K562 (cell line): ENCODE data around the gene TBL1XR1. TPM values are rescaled to one million over a fixed set of nuclear protein-coding genes. Genes with fewer than 3 reads are reported as not detected.

Source experiments
- CEBPZ ChIP-seq: fragments of 150-350 bp; IDR thresholded peaks from 2 replicates; pipeline ENCODE4 v1.6.1; 2014; ENCODE audit warnings: low read depth, mild to moderate bottlenecking, low read length, borderline replicate concordance
- ETV6 ChIP-seq, 3 experiments: fragments of 150-350 bp in 1 of 3; sonication (generic) in 1 of 3; formaldehyde crosslinking in 1 of 3; IDR thresholded peaks; 2 replicates each; pipeline versions ENCODE4 v1.6.1 to v1.8.0; 2014 to 2022; ENCODE audit warnings: borderline replicate concordance in 2 of 3, low read depth in 2 of 3, antibody characterized with exemption in 1 of 3, low read length in 1 of 3, mild to moderate bottlenecking in 1 of 3, missing genetic modification reagents in 1 of 3
- FOXP4 ChIP-seq: sonication (generic); formaldehyde crosslinking; IDR thresholded peaks from 2 replicates; pipeline ENCODE4 v1.8.0; 2022; ENCODE audit warnings: mild to moderate bottlenecking, missing genetic modification reagents, borderline replicate concordance
- JUND ChIP-seq, 2 experiments: IDR thresholded peaks; 2 replicates in 1 of 2; 3 replicates in 1 of 2; pipeline ENCODE4 v1.6.1; 2011; ENCODE audit warnings: borderline replicate concordance in 2 of 2, low read depth in 2 of 2, low read length in 2 of 2, improper control_type of control experiment in 1 of 2, missing biosample characterization in 1 of 2, missing genetic modification characterization in 1 of 2, missing genetic modification reagents in 1 of 2
- MAX ChIP-seq: sonication (generic); formaldehyde crosslinking; IDR thresholded peaks from 2 replicates; pipeline ENCODE4 v1.9.0; 2022; ENCODE audit warnings: mild to moderate bottlenecking, missing genetic modification reagents
- MTA2 ChIP-seq: fragments of 450-650 bp; IDR thresholded peaks from 2 replicates; pipeline ENCODE4 v1.6.1; 2016; ENCODE audit warnings: low read depth
- PKNOX1 ChIP-seq: fragments of 450-650 bp; IDR thresholded peaks from 2 replicates; pipeline ENCODE4 v1.6.1; 2016
- POLR2G ChIP-seq: fragments of 200-400 bp; formaldehyde crosslinking; IDR thresholded peaks from 2 replicates; pipeline ENCODE4 v1.6.1; 2017; ENCODE audit warnings: low read depth, mild to moderate bottlenecking, antibody characterized with exemption, low read length, moderate library complexity
- RBM34 ChIP-seq: fragments of 200-400 bp; formaldehyde crosslinking; IDR thresholded peaks from 2 replicates; pipeline ENCODE4 v1.6.1; 2018; ENCODE audit warnings: low read length, borderline replicate concordance; ENCODE audit not compliant: insufficient read depth
- SMARCA4 ChIP-seq: fragments of 450-650 bp; IDR thresholded peaks from 2 replicates; pipeline ENCODE4 v1.6.1; 2016
- SOX6 ChIP-seq: fragments of 450-650 bp; IDR thresholded peaks from 2 replicates; pipeline ENCODE4 v1.6.1; 2014; ENCODE audit warnings: mild to moderate bottlenecking
- TFE3 ChIP-seq: fragments of 450-650 bp; formaldehyde crosslinking; IDR thresholded peaks from 2 replicates; pipeline ENCODE4 v1.4.0; 2020; ENCODE audit warnings: mild to moderate bottlenecking, mixed read lengths
- USF1 ChIP-seq: sonication (generic); formaldehyde crosslinking; IDR thresholded peaks from 2 replicates; pipeline ENCODE4 v1.9.0; 2022; ENCODE audit warnings: mild to moderate bottlenecking, missing genetic modification reagents
- ZBTB9 ChIP-seq: fragments of 450-650 bp; formaldehyde crosslinking; IDR thresholded peaks from 2 replicates; pipeline ENCODE4 v1.4.0; 2020; ENCODE audit warnings: mild to moderate bottlenecking, moderate library complexity
- polyA plus RNA-seq, 8 experiments: library from polyadenylated mRNA; depleted of rRNA in 4 of 8; stranded (reverse) in 5 of 8; unstranded in 3 of 8; fragments of >200 nt; fragmentation: Nextera tagmentation in 2 of 8; fragmentation: Illumina TruSeq in 1 of 8; extraction: Ambion mirVana in 2 of 8; extraction: Trizol in 1 of 8; gene quantifications; 2 replicates each; pipeline versions ENCODE4 v1.2.1 to v1.2.3, GENCODE V29; 2011 to 2014; ENCODE audit warnings: inconsistent platforms in 1 of 8, missing spikeins in 1 of 8
- total RNA-seq, 7 experiments: library from RNA; depleted of rRNA in 6 of 7; stranded (reverse); fragments of >200 nt in 6 of 7; fragmentation: Illumina TruSeq in 2 of 7; extraction: Trizol in 2 of 7; gene quantifications; 2 replicates each; pipeline versions ENCODE4 v1.2.1 to v1.2.3, GENCODE V29; 2011 to 2021; ENCODE audit warnings: low replicate concordance in 1 of 7

TBL1XR1 gene
- total and polyA plus RNA-seq, 9 of the 15 experiments (the other 6 are each of a cell fraction or from before 2014, with no cell fraction given) = 19.6 to 171 (median 83.3) TPM

- TF ChIP-seq FOXP4 (CRISPR knock-in tag) (no peak), JUND (IDR thresholded peaks at IDR 0.05; ENCODE audit: borderline replicate concordance, low read depth, low read length) (no peak; the same call in 1 of the 2 replicates), JUND (tag; IDR thresholded peaks at IDR 0.05; ENCODE audit: borderline replicate concordance, low read depth, low read length) (no peak), PKNOX1 (no peak), ZBTB9 (no peak), ETV6 (IDR thresholded peaks at IDR 0.05; ENCODE audit: borderline replicate concordance in 1 of 2, low read depth in 2 of 2, low read length in 1 of 2) (no peak), ETV6 (CRISPR knock-in tag; IDR thresholded peaks at IDR 0.05; ENCODE audit: borderline replicate concordance) (no peak), SOX6 (peak; percentile 68; the same call in 1 of the 2 replicates), RBM34 (no peak), TFE3 (no peak), USF1 (no peak), MTA2 (peak; percentile 64), SMARCA4 (peak; percentile 78), MAX (CRISPR knock-in tag) (no peak), POLR2G (no peak), CEBPZ (no peak)
Measured at GRCh38 chr3:177026505-177027277, 170.6 kb downstream of the TBL1XR1 start (continued).
